Spinal cord (tissue), 10 donors: Measurements from ENCODE around the gene ZNF101. TPM values are rescaled to one million over a fixed set of nuclear protein-coding genes. Genes with fewer than 3 reads are reported as not detected.
A peak's percentile ranks its signal among the peaks of the same experiment; 100 is the strongest.

Source experiments
- DNase-seq, 6 donors: peaks; one replicate each; pipeline versions ENCODE4 v3.0.0 to v3.0.0-alpha.2; 2013 to 2015; ENCODE audit warnings: low spot score in 6 of 6, low read depth in 4 of 6
- H3K27ac ChIP-seq: one replicate; pipeline ENCODE4 v1.5.1; 2013; ENCODE audit warnings: low read depth, low read length, control low read depth
- H3K27me3 ChIP-seq: one replicate; pipeline ENCODE4 v1.6.1; 2013; ENCODE audit warnings: low read length; ENCODE audit not compliant: control insufficient read depth, insufficient read depth
- H3K36me3 ChIP-seq: one replicate; pipeline ENCODE4 v1.6.1; 2013; ENCODE audit warnings: low read length; ENCODE audit not compliant: control insufficient read depth, insufficient read depth
- H3K4me1 ChIP-seq: one replicate; pipeline ENCODE4 v1.6.1; 2013; ENCODE audit warnings: low read length; ENCODE audit not compliant: control insufficient read depth, insufficient read depth
- H3K4me3 ChIP-seq: one replicate; pipeline ENCODE4 v1.5.1; 2013; ENCODE audit warnings: low read depth, low read length, control low read depth
- H3K9me3 ChIP-seq: one replicate; pipeline ENCODE4 v1.6.1; 2013; ENCODE audit warnings: low read length; ENCODE audit not compliant: control insufficient read depth, insufficient read depth
- whole genome bisulfite sequencing: methylation state at CpG from one replicate; pipeline ENCODE4 v1.1.5; 2013; ENCODE audit warnings: missing lambda C conversion rate; ENCODE audit not compliant: insufficient coverage; 5-methylcytosine and 5-hydroxymethylcytosine counted together
- polyA plus RNA-seq, 2 donors: library from polyadenylated mRNA; unstranded; fragments of 120-200 nt; gene quantifications; one replicate each; pipeline ENCODE4 v1.2.1, GENCODE V29; 2013; ENCODE audit not compliant: insufficient read length in 2 of 2
- total RNA-seq, 2 donors: library from RNA; depleted of rRNA in 1 of 2; stranded (reverse); fragments of 120-200 nt in 1 of 2; fragments of >200 nt in 1 of 2; gene quantifications; one replicate each; pipeline versions ENCODE4 v1.2.3 to v1.2.4, GENCODE V29; 2013 to 2014
- donor health status: healthy.

ZNF101 gene
- total and polyA plus RNA-seq, 4 donors = 9.7 to 19.1 (median 11.6) TPM

DNA sequence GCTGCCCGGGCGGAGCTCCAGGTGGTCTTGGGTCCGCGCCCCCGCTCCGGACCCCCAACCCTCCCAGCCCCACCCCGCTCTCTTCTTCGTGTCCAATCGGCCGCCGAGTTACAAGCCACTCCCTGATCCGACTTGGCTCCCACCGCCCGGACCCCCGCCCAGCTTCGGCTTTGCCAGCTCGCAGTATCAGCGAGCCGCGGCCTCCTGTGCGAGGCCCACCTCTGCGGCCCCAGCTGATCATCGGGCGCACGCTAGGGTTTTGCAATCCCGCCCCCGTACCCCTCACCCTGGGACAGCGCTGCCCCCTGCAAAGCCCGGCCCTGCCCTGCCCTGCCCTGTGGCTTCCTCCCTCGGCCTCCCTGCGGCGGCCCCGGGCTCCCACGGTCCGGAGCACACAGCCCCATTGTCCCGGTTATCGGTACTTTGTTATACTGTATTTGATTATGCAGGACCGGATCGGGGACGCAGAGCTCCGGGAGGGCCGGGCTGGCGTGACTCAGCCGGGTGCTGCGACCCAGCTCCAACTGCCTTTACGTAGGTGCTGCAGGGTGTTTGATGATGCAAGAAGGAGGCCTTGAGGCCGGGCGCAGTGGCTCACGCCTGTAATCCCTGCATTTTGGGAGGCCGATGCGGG lies 40.0 kb upstream of the ZNF101 start:
- peaks cover 48% of the 10 kb centered on the region for H3K36me3 ChIP-seq
- H3K27me3 ChIP-seq = no peaks in the 10 kb centered on the region
- WGBS = 5% methylated on average over 46 of the region's 51 CpGs
- peak overlapping the region; percentile 44 for H3K4me3 ChIP-seq
- peaks cover 23% of the 10 kb centered on the region for H3K4me1 ChIP-seq
- H3K27ac ChIP-seq = no peak overlapping the region
- H3K9me3 ChIP-seq = no peaks in the 10 kb centered on the region
- peak in 4 of 6 donors; percentile 64 to 98 (median 85) for DNase-seq

DNA sequence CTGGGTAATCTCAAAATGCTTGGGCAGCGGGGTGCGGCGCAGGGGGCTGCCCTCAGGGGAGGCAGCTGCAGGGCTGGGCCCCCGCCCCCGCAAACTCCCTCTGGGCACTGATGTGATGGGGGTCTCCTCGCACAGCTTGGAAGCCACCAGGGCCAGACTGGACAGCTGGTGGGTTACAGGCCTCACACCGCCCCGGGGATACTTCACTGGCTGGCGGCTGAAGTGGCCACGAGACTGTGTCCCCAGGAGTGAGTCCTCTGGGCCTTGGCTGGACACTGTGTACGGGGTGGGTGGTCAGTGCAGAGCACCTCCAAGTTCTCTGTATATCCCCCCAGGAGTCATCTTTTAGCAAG lies 38.6 kb upstream of the ZNF101 start:
- DNase-seq = no peak
- H3K4me1 ChIP-seq = peaks cover 23% of the 10 kb centered on the region
- 96% methylated on average over 11 of the region's 11 CpGs for WGBS
- no peak overlapping the region for H3K27ac ChIP-seq
- no peaks in the 10 kb centered on the region for H3K9me3 ChIP-seq
- H3K4me3 ChIP-seq = no peak overlapping the region
- H3K36me3 ChIP-seq = peaks cover 49% of the 10 kb centered on the region
- H3K27me3 ChIP-seq = no peaks in the 10 kb centered on the region

DNA sequence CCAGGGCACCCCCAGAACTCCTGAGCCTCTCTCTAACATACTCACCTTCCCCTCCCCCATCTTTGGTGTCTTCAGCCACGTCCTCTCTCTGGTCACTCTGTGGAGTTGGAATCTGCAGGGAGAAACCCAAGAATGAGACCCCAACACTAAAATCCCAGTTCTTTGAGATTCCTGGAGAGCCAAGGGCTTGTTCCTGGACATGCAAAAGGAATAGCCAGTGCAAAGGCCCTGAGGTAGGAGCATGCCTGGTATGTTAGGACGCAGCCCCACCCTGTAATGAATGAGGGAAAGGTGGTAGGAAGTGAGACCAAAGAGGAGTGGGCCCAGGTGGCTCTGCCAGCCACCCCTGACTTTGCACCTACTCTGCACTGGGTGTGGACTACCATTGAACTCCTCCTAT lies 38.2 kb upstream of the ZNF101 start:
- Histone ChIP-seq H3K4me1 (peaks cover 23% of the 10 kb centered on the region), H3K9me3 (no peaks in the 10 kb centered on the region), H3K27ac (no peak overlapping the region), H3K27me3 (no peaks in the 10 kb centered on the region), H3K4me3 (no peak overlapping the region), H3K36me3 (peaks cover 53% of the 10 kb centered on the region)
- DNase-seq = no peak
- no CpG with 5 or more reads among the region's 2 CpGs for WGBS

DNA sequence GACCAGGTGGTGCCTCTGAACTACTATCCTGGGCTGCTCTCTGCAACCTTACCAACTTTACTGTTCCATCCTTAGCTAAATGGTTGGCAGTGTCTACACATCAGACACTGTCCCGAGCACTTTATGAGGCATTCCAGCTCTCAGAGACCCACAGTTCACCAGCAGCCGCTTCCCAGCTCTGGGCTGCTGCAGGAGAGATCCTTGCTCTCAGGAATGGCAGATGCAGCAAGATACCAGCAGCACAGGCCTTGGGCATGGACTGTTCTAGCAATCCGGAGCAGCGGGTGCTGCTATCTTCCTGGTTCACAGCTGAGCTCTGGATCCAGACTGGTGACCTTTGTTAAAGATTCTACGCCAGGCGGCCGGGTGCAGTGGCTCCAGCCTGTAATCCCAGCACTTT lies 37.3 kb upstream of the ZNF101 start:
- DNase-seq = no peak
- 90% methylated on average over 4 of the region's 7 CpGs for WGBS
- no peak overlapping the region for H3K4me3 ChIP-seq
- H3K4me1 ChIP-seq = peaks cover 21% of the 10 kb centered on the region
- H3K27me3 ChIP-seq = no peaks in the 10 kb centered on the region
- H3K36me3 ChIP-seq = peaks cover 56% of the 10 kb centered on the region
- H3K9me3 ChIP-seq = no peaks in the 10 kb centered on the region
- no peak overlapping the region for H3K27ac ChIP-seq

DNA sequence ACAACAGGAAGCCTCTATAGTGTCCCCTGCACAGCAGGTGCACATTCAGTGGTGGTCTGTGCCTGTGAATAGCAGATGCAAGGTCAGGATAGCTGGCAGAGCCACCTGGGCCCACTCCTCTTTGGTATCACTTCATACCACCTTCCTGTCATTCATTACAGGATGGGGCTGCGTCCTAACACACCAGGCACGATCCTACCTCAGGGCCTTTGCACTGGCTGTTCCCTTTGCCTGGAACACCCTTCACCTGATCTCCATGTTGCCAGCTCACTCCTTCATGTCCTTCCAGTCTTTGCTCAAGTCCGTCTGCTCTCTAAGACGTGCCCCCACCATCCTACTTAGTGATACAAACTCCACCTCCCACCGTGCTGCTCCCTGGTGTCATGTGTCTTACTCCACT lies 36.0 kb upstream of the ZNF101 start:
- peaks cover 8% of the 10 kb centered on the region for H3K4me1 ChIP-seq
- H3K4me3 ChIP-seq = no peak overlapping the region
- no peaks in the 10 kb centered on the region for H3K9me3 ChIP-seq
- DNase-seq = no peak
- no peaks in the 10 kb centered on the region for H3K27me3 ChIP-seq
- H3K36me3 ChIP-seq = peaks cover 61% of the 10 kb centered on the region
- WGBS = 86% methylated on average over 5 of the region's 5 CpGs
- H3K27ac ChIP-seq = no peak overlapping the region

DNA sequence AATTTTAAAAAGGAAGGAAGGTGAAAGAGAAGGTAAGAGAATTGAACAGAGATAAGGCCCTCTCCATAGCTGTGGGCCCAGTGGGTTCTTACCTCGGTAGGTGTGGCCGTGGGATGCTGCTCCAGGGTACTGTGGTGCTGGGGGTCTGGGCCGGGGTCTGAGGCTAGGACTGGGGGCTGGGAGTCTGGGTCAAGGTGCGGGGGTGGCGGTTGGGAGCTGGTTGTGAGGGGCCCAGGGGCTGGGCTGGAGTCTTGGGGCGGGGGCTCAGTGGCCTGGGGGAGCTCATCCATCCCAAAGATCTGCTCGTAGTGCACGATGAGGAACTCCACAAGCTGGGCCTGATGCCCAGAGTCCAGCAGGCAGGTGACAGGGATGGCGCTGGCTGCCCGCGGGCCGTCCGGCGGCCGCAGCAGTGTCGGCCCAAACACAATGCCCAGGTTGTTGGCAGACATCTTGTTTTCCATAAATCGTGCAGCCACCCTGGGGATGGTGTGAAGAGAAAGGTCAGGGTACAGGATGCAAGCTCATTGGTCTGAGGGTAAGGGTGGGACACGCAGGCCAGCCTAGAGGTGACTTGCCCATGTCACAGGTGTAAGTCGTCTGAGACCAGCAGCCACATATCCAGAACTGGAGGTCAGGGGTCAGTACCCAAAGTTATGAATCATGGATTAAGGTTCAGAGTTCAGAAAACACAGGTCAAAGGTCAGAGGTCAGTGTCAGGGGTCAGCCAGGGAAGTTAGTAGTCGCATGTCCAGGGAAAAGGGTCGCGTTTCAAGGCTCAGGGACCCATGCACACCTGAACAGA lies 34.7 kb upstream of the ZNF101 start:
- DNase-seq = no peak
- H3K27ac ChIP-seq = no peak overlapping the region
- H3K9me3 ChIP-seq = no peaks in the 10 kb centered on the region
- 89% methylated on average over 22 of the region's 22 CpGs for WGBS
- H3K4me1 ChIP-seq = peaks cover 2% of the 10 kb centered on the region
- H3K36me3 ChIP-seq = peaks cover 69% of the 10 kb centered on the region
- H3K27me3 ChIP-seq = no peaks in the 10 kb centered on the region
- no peak overlapping the region for H3K4me3 ChIP-seq

DNA sequence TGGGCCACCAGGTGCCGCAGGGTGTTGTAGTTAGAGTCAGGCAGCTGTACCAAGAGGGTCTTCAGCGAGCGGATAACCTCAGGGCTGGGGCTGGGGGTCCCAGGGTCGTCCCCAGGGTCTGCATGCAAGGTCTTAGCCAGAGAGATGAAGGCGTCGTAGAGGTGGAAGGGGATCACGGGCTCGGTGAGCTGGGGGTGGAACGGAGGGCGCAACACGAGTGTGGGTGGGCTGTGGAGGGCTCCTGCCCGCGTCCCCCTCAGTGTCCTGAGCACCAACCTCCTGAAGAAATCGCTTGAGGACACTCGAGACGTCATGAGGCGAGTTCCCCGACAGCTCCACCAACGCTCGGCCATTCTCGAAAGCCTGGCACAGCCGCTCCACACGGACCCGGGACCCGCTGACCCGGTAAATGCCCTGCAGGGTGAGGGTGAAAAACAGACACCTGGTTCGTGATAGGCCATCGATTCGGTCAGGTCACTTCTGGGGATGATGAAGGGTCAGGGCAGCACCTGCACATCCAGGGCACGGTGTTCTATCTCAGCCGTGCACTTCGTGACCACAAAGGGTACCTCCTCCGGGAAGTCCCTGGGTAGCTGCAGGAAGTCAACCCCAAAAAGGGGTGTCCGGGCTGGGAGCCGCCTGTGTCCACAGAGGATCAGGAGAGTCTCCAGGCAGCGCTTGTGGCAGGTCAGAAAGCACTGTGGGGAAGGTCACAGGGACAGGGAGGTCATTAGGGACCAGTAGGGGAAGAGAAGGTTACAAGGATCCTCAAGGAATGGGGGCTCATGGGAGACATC lies 33.9 kb upstream of the ZNF101 start:
- WGBS = 93% methylated on average over 36 of the region's 36 CpGs
- Histone ChIP-seq H3K27me3 (no peaks in the 10 kb centered on the region), H3K36me3 (peaks cover 66% of the 10 kb centered on the region), H3K9me3 (no peaks in the 10 kb centered on the region), H3K4me3 (no peak overlapping the region), H3K27ac (no peak overlapping the region), H3K4me1 (no peaks in the 10 kb centered on the region)
- DNase-seq = no peak

DNA sequence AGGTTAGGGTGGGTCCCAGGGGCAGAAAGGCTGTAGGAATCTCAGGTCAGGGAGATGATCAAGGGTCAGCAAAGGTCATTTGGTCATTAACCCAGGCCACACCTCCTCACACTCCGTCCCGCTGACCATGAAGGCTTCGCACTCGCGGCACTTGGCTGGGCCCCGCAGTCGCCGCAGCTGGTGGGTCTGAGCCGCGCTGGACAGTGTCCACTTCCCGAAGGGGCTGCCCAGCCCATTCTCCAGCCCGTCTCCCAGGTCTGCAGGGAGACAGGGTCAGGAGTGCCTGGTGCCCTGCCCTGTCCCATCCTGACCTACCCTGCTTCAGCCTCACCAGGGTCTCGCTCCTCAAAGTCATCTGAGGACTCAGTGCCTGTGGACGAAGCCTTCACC lies 33.3 kb upstream of the ZNF101 start:
- Histone ChIP-seq H3K36me3 (peaks cover 62% of the 10 kb centered on the region), H3K4me1 (no peaks in the 10 kb centered on the region), H3K27me3 (no peaks in the 10 kb centered on the region), H3K9me3 (no peaks in the 10 kb centered on the region), H3K27ac (no peak overlapping the region), H3K4me3 (no peak overlapping the region)
- no peak for DNase-seq
- 93% methylated on average over 13 of the region's 14 CpGs for WGBS

DNA sequence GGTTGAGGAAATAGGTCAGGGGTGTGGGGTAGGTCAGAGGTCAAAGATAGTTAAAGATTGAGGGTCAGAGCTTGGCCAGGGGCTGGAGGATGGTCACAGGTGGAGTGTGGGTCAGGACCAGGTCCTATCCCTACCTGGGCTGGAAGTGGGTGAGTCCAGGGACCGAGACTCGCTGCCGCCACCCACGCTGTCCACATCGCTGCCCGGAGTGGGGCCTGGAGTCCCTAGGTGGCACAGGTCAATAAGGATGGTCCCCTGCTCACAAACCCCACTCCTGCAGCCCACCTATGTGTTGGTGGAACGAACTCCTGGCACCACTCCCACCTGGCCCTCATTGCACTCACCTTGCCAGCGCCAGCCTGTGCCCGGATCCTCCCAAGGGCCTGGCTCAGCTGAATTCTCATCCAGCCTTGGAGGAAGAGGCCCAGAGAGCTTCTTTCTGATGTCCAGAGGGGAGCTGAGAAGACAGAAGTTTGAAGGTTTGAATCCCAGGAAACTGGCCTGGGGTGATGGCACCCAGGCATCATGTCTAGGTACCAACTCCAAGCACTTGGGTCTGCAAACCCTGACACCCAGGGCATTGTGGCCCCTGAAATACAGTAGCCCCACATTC lies 32.0 kb upstream of the ZNF101 start:
- H3K36me3 ChIP-seq = peaks cover 55% of the 10 kb centered on the region
- H3K9me3 ChIP-seq = no peaks in the 10 kb centered on the region
- no peak overlapping the region for H3K27ac ChIP-seq
- 97% methylated on average over 5 of the region's 9 CpGs for WGBS
- H3K4me3 ChIP-seq = no peak overlapping the region
- H3K27me3 ChIP-seq = no peaks in the 10 kb centered on the region
- DNase-seq = no peak
- no peaks in the 10 kb centered on the region for H3K4me1 ChIP-seq
